HAP-1 (cell line): Measurements from ENCODE around the gene GNG7.
"Not testable (repeated sequence)": the region's sequence is repeated elsewhere in the genome, so short reads cannot be mapped to it uniquely, and the experiment has no call there.

Experiments
- DNase-seq, 2 experiments: peaks; one replicate each; pipeline ENCODE4 v3.0.0-alpha.2; 2016 to 2020; ENCODE audit warnings: low spot score in 2 of 2
- H3K27me3 ChIP-seq: fragments of 250-450 bp; sonication (Bioruptor Pico); 2 replicates; pipeline ENCODE4 v1.5.1; 2020; ENCODE audit warnings: low read depth, mild to moderate bottlenecking, moderate library complexity
- H3K36me3 ChIP-seq: fragments of 250-450 bp; sonication (Bioruptor Pico); replicated peaks from 2 replicates; pipeline ENCODE4 v1.5.1; 2020; ENCODE audit warnings: mild to moderate bottlenecking
- H3K4me1 ChIP-seq: fragments of 250-450 bp; sonication (Bioruptor Pico); 2 replicates; pipeline ENCODE4 v1.5.1; 2020; ENCODE audit warnings: mild to moderate bottlenecking
- H3K4me3 ChIP-seq: fragments of 250-450 bp; sonication (Bioruptor Pico); 2 replicates; pipeline ENCODE4 v1.5.1; 2020; ENCODE audit warnings: mild to moderate bottlenecking, moderate library complexity
- H3K9me3 ChIP-seq: fragments of 250-450 bp; sonication (Bioruptor Pico); 2 replicates; pipeline ENCODE4 v1.5.1; 2020; ENCODE audit warnings: mild to moderate bottlenecking, moderate library complexity
- in situ Hi-C: fragments of 300-500 bp; cut with MboI; formaldehyde crosslinking; loops from 3 replicates; pipeline ENCODE4 v1.14.3; 2020; ENCODE audit warnings: low sequenced_read_pairs, inconsistent platforms, mixed read lengths

GNG7 gene

DNA sequence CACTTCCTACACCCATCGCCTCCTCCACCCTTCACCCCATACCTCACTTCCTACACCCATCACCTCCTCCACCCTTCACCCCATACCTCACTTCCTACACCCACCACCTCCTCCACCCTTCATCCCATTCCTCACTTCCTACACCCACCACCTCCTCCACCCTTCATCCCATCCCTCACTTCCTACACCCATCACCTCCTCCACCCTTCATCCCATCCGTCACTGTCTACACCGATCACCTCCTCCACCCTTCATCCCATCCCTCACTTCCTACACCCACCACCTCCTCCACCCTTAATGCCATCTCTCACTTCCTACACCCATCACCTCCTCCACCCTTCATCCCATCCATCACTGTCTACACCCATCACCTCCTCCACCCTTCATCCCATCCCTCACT lies 10.7 kb upstream of the GNG7 start:
- H3K4me3 ChIP-seq, DNase-seq, in situ Hi-C loops, H3K27me3 ChIP-seq, H3K9me3 ChIP-seq, H3K4me1 ChIP-seq, H3K36me3 ChIP-seq: not testable (repeated sequence)

DNA sequence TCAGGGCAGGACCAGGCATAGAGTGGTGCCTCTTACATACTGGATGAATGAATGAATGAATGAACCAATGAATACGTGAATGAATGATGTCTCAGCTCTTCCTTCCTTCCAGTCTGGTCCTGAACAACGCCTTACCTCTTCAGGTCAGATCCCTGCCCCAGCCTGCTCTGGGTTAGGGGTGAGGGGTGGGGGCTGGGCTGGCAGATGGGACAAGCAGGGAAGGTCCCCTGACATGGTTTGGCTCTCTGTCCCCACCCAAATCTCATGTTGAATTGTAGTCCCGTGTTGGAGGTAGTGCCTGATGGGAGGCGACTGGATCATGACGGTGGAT lies 9.3 kb upstream of the GNG7 start:
- no peaks in the 10 kb centered on the region for H3K36me3 ChIP-seq
- no peak for DNase-seq
- H3K4me3 ChIP-seq: no peak overlapping the region
- H3K4me1 ChIP-seq: no peaks in the 10 kb centered on the region
- peaks cover 8% of the 10 kb centered on the region for H3K9me3 ChIP-seq
- H3K27me3 ChIP-seq: no peaks in the 10 kb centered on the region
- in situ Hi-C loops: no loop called here

DNA sequence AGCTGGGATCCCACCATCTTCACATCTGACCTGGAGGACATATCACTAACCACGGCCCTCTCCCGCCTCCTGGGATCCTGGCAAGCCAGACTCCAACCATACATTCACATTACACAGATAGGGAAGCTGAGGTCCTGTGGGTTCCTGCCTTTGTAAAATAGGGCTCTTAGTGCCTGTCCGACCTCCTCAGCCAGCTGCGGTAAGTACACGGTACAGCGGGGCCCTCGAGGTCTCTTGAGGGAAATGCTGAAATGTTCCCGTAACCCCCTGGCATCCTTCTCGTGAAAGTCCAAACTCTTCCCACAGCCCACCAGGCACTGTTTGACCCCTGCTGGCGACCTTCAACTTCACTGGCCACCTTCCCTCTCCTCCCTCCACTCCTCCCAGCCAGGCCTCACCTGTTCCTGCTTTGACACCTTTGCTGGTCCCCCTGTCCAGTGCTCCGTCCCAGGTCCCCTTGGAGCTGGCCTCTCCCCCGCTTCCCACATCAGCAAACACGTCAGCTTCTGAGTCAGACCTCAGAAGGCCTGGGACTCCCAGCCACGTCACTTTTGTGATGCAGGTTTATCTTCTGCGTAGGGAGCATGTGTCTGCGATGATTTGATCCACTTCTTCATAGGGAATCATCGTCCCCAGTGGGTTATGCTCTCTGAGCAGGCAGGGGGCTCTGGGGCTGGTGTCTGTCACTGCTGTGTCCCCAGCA lies 8.8 kb upstream of the GNG7 start:
- Histone ChIP-seq H3K9me3 (peaks cover 8% of the 10 kb centered on the region), H3K4me3 (no peak overlapping the region), H3K27me3 (no peaks in the 10 kb centered on the region), H3K4me1 (no peaks in the 10 kb centered on the region), H3K36me3 (no peaks in the 10 kb centered on the region)
- in situ Hi-C loops: no loop called here
- DNase-seq: no peak

DNA sequence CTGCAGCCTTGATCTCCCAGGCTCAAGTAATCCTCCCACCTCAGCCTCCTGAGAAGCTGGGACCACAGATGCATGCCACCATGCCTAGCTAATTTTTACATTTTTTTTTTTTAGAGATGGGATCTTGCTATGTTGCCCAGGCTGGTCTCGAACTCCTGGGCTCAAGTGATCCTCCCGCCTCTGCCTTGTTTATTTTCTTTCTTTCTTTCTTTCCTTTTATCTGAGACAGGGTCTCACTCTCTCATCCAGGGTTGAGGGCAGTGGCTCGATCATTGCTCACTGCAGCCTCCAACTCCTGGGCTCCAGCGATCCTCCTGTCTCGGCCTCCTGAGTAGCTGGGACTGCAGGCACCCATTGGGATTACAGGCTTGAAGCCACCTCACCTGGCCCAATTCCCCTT lies 3.8 kb upstream of the GNG7 start:
- no peak for DNase-seq
- no peaks in the 10 kb centered on the region for H3K36me3 ChIP-seq
- in situ Hi-C loops: no loop called here
- no peaks in the 10 kb centered on the region for H3K9me3 ChIP-seq
- no peak overlapping the region for H3K4me3 ChIP-seq
- H3K4me1 ChIP-seq: no peaks in the 10 kb centered on the region
- no peaks in the 10 kb centered on the region for H3K27me3 ChIP-seq

DNA sequence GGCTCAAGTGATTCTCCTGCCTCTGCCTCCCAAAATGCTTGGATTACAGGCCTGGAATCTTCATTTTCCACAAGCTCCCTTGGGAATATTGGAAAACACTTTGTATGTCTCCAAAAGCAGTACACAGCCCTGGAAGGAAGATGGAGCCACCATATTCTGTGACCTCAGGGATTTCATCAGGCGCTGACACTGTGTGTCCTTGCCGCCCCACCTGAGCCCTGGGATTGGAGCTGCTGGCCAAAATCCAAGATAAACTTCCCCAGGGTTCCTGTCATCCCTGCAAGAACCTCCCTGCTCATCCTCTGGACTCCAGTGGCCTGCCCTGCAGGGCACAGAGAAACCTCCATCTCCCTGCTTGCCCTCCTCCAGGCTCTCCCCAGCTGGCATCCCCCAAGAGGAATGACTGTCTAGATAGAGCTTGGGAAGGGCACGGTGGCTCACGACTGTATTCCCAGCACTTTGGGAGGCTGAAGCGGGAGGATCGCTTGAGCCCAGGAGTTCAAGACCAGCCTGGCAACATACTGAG lies 1.3 kb upstream of the GNG7 start:
- in situ Hi-C loops: no loop called here
- Histone ChIP-seq H3K9me3 (no peaks in the 10 kb centered on the region), H3K27me3 (no peaks in the 10 kb centered on the region), H3K36me3 (no peaks in the 10 kb centered on the region), H3K4me3 (no peak overlapping the region), H3K4me1 (no peaks in the 10 kb centered on the region)
- DNase-seq: no peak

DNA sequence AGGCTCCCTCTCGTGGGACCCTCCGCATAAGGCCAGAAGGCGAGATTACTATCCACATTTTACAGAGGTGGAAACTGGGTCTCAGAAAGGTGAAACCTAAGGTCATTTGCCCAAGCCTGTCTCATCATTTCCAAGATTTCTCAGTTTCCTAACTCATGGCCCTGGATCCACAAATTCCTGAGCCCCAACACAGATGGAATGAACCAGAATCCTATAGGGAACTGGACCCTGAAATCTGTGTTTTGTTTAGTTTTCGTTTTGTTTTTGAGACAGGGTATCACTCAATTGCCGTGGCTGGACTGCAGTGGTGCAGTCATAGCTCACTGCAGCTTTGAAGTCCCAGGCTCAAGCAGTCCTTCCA lies 563 bp upstream of the GNG7 start:
- DNase-seq: no peak
- no peaks in the 10 kb centered on the region for H3K27me3 ChIP-seq
- in situ Hi-C loops: no loop called here
- no peak overlapping the region for H3K4me3 ChIP-seq
- H3K36me3 ChIP-seq: no peaks in the 10 kb centered on the region
- H3K4me1 ChIP-seq: no peaks in the 10 kb centered on the region
- H3K9me3 ChIP-seq: no peaks in the 10 kb centered on the region

DNA sequence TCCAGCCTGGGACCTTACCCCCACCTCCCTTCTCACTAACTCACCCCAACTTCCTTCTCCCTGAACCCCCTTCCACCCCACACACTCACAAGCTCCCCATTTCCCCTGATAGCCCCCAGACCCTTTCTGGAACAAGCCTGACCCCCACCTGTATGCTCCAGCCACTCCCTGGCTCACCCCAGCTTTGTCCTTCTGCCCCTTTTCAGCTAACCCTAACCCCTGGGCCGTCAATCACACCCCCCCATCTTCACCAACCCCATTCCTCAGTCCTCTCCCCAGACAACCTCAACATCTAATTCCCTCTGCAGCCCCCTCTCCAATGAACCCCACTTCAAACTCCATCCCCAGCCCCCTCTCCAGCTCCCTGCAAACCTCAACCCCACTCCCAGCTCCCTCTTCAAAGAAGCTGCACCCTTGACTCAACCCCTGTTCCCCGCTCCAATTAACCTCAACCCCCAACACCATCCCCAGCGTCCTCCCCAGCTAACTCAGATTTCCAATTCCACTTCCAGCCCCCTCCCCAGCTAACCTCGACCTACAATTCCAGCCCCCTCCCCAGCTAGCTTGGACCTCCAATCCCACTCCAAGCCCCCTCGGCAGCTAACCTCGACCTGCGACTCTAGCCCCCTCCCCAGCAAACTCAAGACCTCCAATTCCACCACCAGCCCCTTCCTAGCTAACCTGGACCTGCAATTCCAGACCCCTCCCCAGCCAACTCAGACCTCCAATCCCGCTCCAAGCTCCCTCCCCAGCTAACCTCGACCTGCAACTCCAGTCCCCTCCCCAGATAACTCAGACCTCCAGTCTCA lies 929 bp downstream of the GNG7 start:
- in situ Hi-C loops: no loop called here
- H3K4me1 ChIP-seq: no peaks in the 10 kb centered on the region
- H3K27me3 ChIP-seq: no peaks in the 10 kb centered on the region
- H3K36me3 ChIP-seq: no peaks in the 10 kb centered on the region
- peak overlapping the region; percentile 48 for H3K4me3 ChIP-seq
- no peak for DNase-seq
- no peaks in the 10 kb centered on the region for H3K9me3 ChIP-seq

DNA sequence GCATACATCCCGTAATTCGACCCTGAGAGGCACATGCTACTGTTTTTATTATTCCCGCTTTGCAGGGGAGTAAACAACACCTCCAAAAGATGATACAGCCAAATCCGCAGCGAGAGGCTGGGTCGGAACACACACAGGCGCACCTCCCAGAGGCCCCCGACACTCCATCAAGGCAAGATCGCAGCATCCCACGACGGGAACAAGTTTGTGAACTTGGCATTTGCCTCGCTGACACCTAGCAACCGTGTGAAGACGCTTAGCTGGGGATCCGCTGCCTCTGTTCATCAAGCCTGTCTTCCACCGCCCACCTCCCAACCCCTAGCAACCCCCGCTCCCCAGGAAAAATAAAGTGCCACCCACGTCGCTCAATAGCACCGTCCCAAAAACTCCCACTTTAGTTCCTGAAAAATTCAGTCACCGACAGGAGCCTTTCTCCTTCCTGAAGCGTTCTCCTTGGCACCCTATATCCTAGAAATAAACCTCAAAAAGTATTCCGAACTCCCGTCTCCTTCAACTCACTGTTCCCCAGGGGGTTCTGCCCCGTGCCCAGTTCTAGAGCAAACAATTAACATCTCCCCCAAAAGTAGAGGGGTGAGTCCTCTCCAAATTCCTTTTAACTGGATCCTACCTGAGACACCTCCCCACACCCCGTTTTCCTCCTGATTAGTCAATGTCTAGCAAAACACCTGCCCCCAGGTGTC lies 1.7 kb downstream of the GNG7 start:
- no peak for DNase-seq
- H3K4me3 ChIP-seq: no peak overlapping the region
- H3K36me3 ChIP-seq: no peaks in the 10 kb centered on the region
- H3K27me3 ChIP-seq: no peaks in the 10 kb centered on the region
- in situ Hi-C loops: no loop called here
- H3K9me3 ChIP-seq: no peaks in the 10 kb centered on the region
- no peaks in the 10 kb centered on the region for H3K4me1 ChIP-seq

DNA sequence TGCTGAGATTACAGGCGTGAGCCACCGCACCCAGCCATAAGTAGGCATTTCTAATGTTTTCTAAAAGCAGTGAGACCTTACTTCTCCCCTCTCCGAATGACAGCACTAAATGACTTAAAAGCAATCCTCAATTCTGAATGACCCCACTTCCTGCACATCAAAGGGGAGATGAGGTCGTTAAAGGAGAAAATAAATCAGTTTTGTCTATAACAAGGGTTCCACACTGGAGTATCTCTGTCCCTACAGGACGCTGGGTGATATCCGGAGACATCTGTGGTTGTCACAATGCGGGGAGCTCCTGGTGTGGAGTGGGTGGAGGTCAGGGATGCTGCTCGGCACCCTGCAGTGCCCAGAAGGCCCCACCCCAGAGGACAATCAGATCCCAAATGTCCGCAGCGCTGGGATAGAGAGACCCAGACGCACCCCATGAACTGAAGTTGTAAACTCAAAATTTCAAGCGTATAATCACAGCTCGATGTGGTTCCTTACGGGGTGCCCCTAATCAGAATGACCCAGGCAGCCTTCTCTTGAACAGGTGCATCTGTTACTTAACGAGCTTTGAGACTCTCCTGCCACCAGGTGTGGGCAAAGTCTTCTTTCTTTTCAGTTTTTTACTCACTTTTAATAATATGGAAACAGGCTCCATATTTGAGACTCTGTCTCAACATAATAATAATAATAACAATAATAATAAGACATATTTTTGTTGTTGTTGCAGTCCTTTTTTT lies 2.9 kb downstream of the GNG7 start:
- no peaks in the 10 kb centered on the region for H3K9me3 ChIP-seq
- H3K4me1 ChIP-seq: no peaks in the 10 kb centered on the region
- H3K36me3 ChIP-seq: no peaks in the 10 kb centered on the region
- DNase-seq: no peak
- H3K4me3 ChIP-seq: no peak overlapping the region
- in situ Hi-C loops: no loop called here
- H3K27me3 ChIP-seq: no peaks in the 10 kb centered on the region

DNA sequence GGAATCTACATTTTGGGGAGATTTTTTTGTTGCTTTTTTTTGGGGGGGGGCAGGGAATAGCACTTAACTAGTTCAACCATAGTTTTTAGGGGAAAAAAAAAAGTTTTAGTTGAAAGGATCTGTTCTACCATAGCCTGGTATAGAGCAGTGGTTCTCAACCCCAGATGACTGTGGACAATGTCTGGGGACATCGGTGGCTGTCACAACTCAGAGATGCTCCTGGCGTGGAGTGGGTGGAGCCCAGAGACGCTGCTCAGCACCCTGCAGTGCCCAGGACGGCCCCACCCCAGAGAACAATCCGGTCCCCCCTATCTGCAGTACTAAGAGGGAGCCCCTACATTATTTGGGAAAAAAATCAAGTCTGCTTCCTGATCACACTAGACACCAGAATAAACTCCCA lies 8.3 kb downstream of the GNG7 start:
- Histone ChIP-seq H3K9me3 (no peaks in the 10 kb centered on the region), H3K4me3 (no peak overlapping the region), H3K4me1 (no peaks in the 10 kb centered on the region), H3K27me3 (no peaks in the 10 kb centered on the region), H3K36me3 (no peaks in the 10 kb centered on the region)
- no peak for DNase-seq
- in situ Hi-C loops: no loop called here

DNA sequence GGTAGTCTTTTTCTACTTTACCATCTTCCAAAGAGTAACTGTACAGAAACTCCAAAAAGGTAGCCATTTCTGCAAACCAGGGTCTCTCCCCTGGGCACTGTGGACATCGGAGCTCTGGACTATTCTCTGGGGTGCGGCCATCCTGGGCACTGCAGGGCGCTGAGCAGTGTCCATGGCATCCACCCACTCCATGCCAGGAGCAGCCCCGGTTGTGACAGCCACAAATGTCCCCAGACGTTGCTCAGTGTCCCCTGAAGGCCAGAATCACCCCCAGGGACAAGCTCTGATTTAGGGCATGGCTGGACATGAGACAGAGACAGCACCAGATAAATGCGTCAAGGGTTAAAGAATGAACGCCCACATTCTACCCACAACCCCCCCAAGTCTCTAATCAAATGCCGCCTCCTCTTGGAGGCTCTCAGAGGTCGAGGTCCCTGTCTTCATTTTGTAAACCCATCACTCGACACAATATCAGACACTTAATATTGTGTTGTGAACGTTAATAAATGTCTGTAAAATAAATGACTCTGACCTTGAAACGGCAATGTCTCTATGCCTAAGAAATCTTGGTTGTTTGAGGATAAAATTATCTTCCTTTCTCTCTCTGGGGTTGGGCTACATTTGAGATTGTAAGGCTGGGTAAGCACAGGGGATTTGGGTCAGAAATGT lies 8.9 kb downstream of the GNG7 start:
- no peak overlapping the region for H3K4me3 ChIP-seq
- no peaks in the 10 kb centered on the region for H3K9me3 ChIP-seq
- in situ Hi-C loops: no loop called here
- H3K27me3 ChIP-seq: no peaks in the 10 kb centered on the region
- H3K4me1 ChIP-seq: no peaks in the 10 kb centered on the region
- H3K36me3 ChIP-seq: no peaks in the 10 kb centered on the region
- no peak for DNase-seq

DNA sequence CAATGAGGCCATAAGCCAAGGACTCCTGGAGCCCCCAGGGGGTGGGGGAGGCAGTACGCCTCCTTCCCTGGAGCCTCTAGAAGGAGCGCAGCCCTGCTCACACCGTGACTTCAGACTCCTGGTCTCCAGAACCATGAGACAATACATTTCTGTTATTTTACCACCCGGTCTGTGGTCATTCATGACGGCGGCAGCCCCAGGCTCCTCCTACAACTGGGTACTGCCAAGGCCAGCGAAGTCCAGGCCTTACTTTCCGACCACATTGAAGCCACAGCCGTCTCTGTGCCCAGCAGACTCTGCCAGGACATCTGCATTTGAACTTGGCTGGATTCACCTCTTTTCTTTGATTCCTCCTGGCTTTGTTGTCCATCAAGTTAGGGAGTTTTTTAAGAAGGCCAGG lies 10.5 kb downstream of the GNG7 start:
- H3K4me1 ChIP-seq: no peaks in the 10 kb centered on the region
- no peaks in the 10 kb centered on the region for H3K27me3 ChIP-seq
- no peak for DNase-seq
- no peaks in the 10 kb centered on the region for H3K36me3 ChIP-seq
- H3K4me3 ChIP-seq: no peak overlapping the region
- in situ Hi-C loops: no loop called here
- H3K9me3 ChIP-seq: no peaks in the 10 kb centered on the region

DNA sequence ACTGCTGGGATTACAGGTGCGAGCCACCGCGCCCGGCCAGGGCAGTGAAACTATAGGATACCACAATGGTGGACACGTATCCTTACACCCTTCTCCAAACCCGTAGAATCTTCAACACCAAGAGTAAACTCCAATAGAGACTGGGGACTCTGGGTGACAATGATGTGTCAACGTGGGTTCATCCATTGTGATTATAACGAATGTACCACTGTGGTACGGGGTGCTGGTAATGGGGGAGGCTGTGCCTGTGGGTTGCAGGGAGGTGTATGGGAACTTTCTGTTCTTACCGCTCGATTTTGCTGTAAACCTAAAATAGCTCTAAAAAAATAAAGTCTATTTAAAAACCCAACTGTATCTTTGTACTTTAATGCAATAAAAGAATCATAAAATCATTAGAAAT lies 11.6 kb downstream of the GNG7 start:
- no peaks in the 10 kb centered on the region for H3K27me3 ChIP-seq
- no peak overlapping the region for H3K4me3 ChIP-seq
- in situ Hi-C loops: no loop called here
- DNase-seq: no peak
- H3K9me3 ChIP-seq: no peaks in the 10 kb centered on the region
- no peaks in the 10 kb centered on the region for H3K36me3 ChIP-seq
- no peaks in the 10 kb centered on the region for H3K4me1 ChIP-seq
